Fibroblast of villous mesenchyme (primary cell): ENCODE data around the gene HMGN1. TPM values are rescaled to one million over a fixed set of nuclear protein-coding genes. Genes with fewer than 3 reads are reported as not detected.

Experiments used
- DNase-seq: peaks from one replicate; pipeline ENCODE4 v3.0.0-alpha.2; 2010; ENCODE audit warnings: low read depth
- H3K4me3 ChIP-seq: 2 replicates; pipeline ENCODE4 v1.5.1; 2011; ENCODE audit warnings: low read depth, mild to moderate bottlenecking, low read length
- CTCF ChIP-seq: IDR thresholded peaks from 2 replicates; pipeline ENCODE4 v1.5.1; 2012; ENCODE audit warnings: low read depth, mild to moderate bottlenecking, low read length; ENCODE audit not compliant: insufficient read depth
- total RNA-seq: library from RNA; depleted of rRNA; stranded (reverse); fragments of >200 nt; gene quantifications from 2 replicates; pipeline ENCODE4 v1.2.3, GENCODE V29; 2012

HMGN1 gene
- total RNA-seq, 1 donor = 255 TPM

DNA sequence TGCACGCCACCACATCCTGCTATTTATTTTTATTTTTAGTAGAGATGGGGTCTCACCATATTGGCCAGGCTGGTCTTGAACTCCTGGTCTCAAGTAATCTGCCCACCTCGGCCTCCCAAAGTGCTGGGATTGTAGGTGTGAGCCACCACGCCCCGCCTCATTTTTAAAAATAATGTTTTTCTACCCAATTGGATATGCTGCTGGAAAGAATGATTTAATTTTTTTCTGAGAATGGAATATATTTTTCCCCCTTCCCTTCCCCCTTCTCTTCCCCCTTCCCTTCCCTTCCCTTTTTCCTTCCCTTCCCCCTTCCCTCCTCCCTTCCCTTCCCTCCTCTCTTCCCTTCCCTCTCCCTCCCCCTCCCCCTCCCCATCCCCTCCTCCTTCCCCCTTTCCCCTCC lies 17.7 kb upstream of the HMGN1 start:
- DNase-seq = no peak
- no peak overlapping the region for H3K4me3 ChIP-seq
- no peak for TF ChIP-seq CTCF

- DNase-seq = no peak
- TF ChIP-seq CTCF = no peak
- no peak overlapping the region for H3K4me3 ChIP-seq
Measured at GRCh38 chr21:39364949-39365348, 16.1 kb upstream of the HMGN1 start.

DNA sequence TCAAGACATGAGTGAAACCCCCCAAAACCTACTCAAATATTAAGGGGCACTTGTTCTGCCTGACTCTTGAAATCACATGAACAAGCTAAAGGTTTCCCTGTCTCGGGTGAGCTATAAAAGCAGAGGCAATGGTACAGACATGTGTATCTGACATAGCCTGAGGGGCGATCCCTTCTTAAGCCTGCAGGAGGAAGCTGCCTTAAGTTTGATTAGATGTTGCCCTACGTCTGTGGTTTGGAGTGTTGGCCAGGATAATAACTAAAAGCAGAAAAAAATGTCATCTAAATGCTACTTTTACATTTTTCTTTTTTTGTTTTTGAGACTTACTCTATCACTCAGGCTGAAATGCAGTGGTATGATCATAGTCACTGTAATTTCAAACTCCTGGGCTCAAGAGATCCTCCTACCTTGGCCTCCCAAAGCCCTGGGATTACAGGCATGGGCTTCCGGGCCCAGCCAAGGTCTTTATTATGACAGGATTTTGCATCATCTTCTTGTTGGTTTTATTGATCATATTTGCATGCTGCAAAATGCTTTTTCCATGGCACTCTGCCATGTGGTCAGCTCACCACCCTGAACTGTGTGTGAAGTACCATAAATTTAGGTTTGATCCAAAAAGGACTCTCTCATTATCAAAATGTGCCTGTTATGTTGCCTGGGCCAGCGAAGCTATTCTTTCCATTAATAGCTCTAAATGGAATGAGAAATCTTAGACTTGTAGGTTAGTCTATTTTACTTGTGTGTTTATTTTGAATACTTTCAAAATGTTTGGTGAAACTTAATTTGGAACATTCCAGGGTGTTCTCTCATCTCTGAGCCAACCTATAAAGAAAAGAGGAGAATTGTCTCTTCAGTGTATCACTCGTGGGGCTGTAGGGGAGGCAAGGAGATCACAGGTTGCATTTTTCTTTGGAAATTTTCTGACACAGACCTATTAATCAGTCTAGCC lies 15.0 kb upstream of the HMGN1 start:
- peak; percentile 58 for DNase-seq
- no peak overlapping the region for H3K4me3 ChIP-seq
- TF ChIP-seq CTCF = no peak

DNA sequence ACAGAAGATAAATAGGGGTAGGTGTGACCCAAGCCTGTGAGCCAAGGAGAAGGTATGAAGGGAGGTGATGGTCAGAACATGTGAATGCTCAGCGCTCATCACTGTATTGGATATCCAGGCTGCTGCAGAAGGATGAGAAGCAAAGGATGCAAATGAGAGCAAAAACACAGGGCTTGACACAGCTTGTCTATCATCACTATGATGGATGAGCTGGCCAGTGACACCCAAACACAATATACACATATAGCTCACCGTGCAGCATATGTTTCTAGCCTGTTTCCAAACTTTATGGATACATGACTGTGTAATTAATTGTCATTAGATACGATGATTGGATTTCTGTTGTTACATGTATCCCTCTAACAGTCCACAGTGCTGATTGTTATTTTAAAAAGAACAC lies 13.8 kb upstream of the HMGN1 start:
- no peak for DNase-seq

DNA sequence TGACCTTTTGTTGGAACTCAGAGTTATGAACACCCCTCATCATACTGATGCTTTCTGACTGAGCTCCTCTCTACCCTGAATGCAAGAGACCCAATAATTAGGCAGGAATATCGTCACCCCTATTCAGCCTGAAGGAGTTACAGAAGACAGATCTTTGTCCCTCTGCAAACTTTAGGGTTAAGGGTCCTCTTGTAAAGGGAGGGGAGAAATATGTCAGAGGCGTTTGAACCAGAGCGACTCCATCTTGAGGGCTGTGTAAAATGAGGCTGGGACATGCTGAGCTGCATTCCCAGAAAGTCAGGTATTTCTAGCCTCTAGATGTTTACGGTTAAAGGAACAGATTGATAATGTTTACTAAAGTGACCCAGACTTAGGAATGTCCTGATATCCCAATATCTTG lies 10.5 kb upstream of the HMGN1 start:
- H3K4me3 ChIP-seq = no peak overlapping the region
- no peak for TF ChIP-seq CTCF
- no peak for DNase-seq

More for the DNA sequence above, 13.8 kb upstream of the HMGN1 start:
- no peak overlapping the region for H3K4me3 ChIP-seq
- TF ChIP-seq CTCF = no peak

DNA sequence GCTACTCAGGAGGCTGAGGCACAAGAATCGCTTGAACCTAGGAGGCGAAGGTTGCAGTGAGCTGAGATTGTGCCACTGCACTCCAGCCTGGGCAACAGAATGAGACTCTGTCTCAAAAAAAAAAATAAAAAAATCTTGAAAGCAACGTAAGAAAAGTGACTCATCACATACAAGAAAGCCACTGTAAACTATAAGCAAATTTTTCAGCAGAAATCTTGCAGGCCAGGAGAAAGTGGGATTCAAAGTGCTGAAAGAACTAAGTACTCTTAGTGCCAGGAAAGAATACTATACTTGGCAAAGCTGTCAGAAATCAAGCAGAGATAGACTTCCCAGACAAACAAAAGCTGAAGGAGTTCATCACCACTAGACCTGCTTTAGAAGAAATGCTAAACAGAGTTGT lies 4.4 kb upstream of the HMGN1 start:
- H3K4me3 ChIP-seq = no peak overlapping the region
- TF ChIP-seq CTCF = no peak
- DNase-seq = no peak
